ENCODE data around the gene ALAS2.

- TF ChIP-seq REST (IDR thresholded peaks at IDR 0.05; ENCODE audit: insufficient read depth in 1 of 2, low read depth in 2 of 2, low read length in 2 of 2) = no peak
- TF ChIP-seq POLR2AphosphoS5 (IDR thresholded peaks at IDR 0.05; ENCODE audit: low read depth, low read length) = no peak
- no peak for TF ChIP-seq SIN3A (IDR thresholded peaks at IDR 0.05; ENCODE audit: borderline replicate concordance, insufficient read depth, low read length)
- TF ChIP-seq TAF1 (IDR thresholded peaks at IDR 0.05; ENCODE audit: borderline replicate concordance, insufficient read depth, low read length) = no peak
- TF ChIP-seq FOXP2 (optimal IDR thresholded peaks at IDR 0.05; ENCODE audit: borderline replicate concordance, extremely low read depth, extremely low read length, insufficient read depth) = no peak
These were observed 10.7 kb upstream of the ALAS2 start for GRCh38 chrX:55041514-55041913.

All from PFSK-1 (cell line).